Dendritic cell treated with granulocyte-macrophage colony-stimulating factor and Interleukin-4, amounts not matched to agents 40 ng/mL and 50 ng/mL, for 4 days (primary cell): ENCODE results near the gene NDST3.

Source experiments
- H3K27ac Mint-ChIP-seq: one replicate; pipeline ENCODE4 v1.8.0; 2022; ENCODE audit warnings: mild to moderate bottlenecking, mixed read lengths
- H3K27me3 Mint-ChIP-seq: one replicate; pipeline ENCODE4 v1.8.0; 2022; ENCODE audit warnings: mild to moderate bottlenecking, mixed read lengths
- H3K36me3 Mint-ChIP-seq: one replicate; pipeline ENCODE4 v1.8.0; 2022; ENCODE audit warnings: low read depth, mixed read lengths
- H3K4me1 Mint-ChIP-seq: one replicate; pipeline ENCODE4 v1.8.0; 2022; ENCODE audit warnings: low read depth, mixed read lengths
- H3K4me3 Mint-ChIP-seq: one replicate; pipeline ENCODE4 v1.8.0; 2022; ENCODE audit warnings: mild to moderate bottlenecking, moderate library complexity, mixed read lengths
- H3K9me3 Mint-ChIP-seq: one replicate; pipeline ENCODE4 v1.8.0; 2022; ENCODE audit warnings: mixed read lengths
- intact Hi-C: fragments of 100-400 bp; cut with micrococcal nuclease; formaldehyde crosslinking; loops from one replicate; pipeline ENCODE4 v1.15.0; 2022

Gene NDST3

GRCh38 chr4:118175506-118175905, 141.2 kb downstream of the NDST3 start:
- Mint-ChIP-seq H3K36me3 (no peaks in the 10 kb centered on the region), H3K9me3 (no peaks in the 10 kb centered on the region), H3K4me3 (no peak overlapping the region), H3K4me1 (no peaks in the 10 kb centered on the region), H3K27me3 (no peaks in the 10 kb centered on the region), H3K27ac (no peak overlapping the region)
- intact Hi-C loops: no loop called here

GRCh38 chr4:118177126-118177525, 142.8 kb downstream of the NDST3 start:
- no peaks in the 10 kb centered on the region for H3K4me1 Mint-ChIP-seq
- H3K36me3 Mint-ChIP-seq: no peaks in the 10 kb centered on the region
- H3K27me3 Mint-ChIP-seq: no peaks in the 10 kb centered on the region
- no peak overlapping the region for H3K4me3 Mint-ChIP-seq
- no peak overlapping the region for H3K27ac Mint-ChIP-seq
- no peaks in the 10 kb centered on the region for H3K9me3 Mint-ChIP-seq
- intact Hi-C loops: no loop called here

- Mint-ChIP-seq H3K9me3 (no peaks in the 10 kb centered on the region), H3K36me3 (no peaks in the 10 kb centered on the region), H3K27me3 (no peaks in the 10 kb centered on the region), H3K4me3 (no peak overlapping the region), H3K27ac (no peak overlapping the region), H3K4me1 (no peaks in the 10 kb centered on the region)
- intact Hi-C loops: no loop called here
Measured at GRCh38 chr4:118180776-118181175, 146.5 kb downstream of the NDST3 start.

DNA sequence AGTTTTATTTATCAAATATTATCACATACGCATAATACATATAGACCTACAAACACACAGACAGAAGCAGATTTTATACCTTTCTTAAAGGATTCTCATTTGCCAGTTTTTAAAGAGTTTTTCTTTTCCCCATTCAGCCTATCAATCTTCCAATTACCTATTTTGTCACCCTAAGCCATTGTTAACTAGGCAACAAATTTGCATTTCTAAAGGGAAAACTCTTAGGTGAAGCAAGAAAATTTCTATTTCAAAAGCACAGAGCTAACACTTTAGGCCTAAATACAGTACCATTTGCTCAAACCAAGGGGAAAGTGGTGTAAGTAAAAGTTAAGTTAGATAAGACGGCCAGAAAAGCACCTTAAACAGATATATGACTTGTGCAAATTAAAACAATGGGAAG, 156.6 kb downstream of the NDST3 start:
- H3K4me3 Mint-ChIP-seq: no peak overlapping the region
- no peaks in the 10 kb centered on the region for H3K36me3 Mint-ChIP-seq
- intact Hi-C loops: no loop called here
- no peak overlapping the region for H3K27ac Mint-ChIP-seq
- no peaks in the 10 kb centered on the region for H3K27me3 Mint-ChIP-seq
- no peaks in the 10 kb centered on the region for H3K4me1 Mint-ChIP-seq
- H3K9me3 Mint-ChIP-seq: peaks cover 11% of the 10 kb centered on the region

DNA sequence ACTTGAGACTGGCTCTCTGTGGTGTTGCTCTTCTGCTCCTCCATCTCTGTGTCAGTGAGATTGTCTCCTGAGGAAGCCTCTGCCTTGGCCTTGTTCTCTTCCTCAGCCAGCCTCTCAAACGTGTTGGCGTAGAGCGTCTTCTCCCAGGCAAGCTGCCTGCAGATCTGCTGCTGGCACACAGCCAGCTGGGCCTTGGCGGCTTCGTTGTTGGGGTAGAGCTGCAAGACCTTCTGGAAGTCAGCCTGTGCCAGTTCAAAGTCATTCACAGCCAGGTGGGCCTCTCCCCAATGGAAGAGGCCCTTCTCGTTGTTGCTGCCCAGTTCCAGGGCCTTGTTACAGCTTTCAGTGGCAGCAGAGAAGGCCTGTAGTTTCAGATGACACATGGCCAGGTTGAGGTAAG, 159.1 kb downstream of the NDST3 start:
- no peaks in the 10 kb centered on the region for H3K4me1 Mint-ChIP-seq
- no peaks in the 10 kb centered on the region for H3K36me3 Mint-ChIP-seq
- H3K27ac Mint-ChIP-seq: no peak overlapping the region
- no peaks in the 10 kb centered on the region for H3K27me3 Mint-ChIP-seq
- H3K4me3 Mint-ChIP-seq: no peak overlapping the region
- intact Hi-C loops: no loop called here
- H3K9me3 Mint-ChIP-seq: peaks cover 11% of the 10 kb centered on the region

DNA sequence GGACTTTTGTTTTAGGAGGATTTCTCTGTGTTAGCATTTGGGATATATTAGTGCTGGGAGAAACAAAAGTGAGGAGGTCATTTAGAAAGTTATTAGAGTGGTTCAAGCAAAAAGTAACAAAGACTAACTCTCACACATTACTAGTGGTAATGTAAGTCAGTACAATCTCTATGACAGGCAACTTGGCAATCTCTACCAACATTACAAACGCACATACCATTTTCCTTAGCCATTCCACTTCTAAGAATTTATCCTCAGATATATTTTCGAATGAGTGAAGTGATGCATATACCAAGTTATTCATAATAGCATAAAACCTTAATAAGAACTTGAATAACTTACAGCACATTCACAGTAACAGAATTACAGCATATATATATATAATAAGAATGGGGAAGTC, 172.3 kb downstream of the NDST3 start:
- Mint-ChIP-seq H3K4me3 (no peak overlapping the region), H3K36me3 (no peaks in the 10 kb centered on the region), H3K27ac (no peak overlapping the region), H3K4me1 (no peaks in the 10 kb centered on the region), H3K27me3 (no peaks in the 10 kb centered on the region), H3K9me3 (peaks cover 26% of the 10 kb centered on the region)
- intact Hi-C loops: no loop called here

DNA sequence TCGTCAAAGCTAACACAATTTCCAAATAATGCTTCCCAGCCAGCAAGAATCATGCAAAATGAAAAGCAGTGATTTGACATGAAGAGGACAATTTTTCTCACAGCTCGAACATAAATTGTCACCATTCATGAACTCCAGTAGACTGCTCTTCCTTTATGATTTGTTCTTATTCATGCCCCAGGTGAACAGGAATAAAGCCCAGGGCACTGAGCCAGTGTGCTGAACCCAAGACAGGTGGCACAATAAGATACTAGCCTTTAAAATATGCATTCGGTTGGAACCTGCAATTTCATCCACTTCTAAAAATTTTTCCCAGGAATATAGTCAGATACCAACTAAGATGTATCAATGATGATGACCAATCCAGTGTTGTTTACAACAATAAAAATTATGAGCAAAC, 178.8 kb downstream of the NDST3 start:
- no peaks in the 10 kb centered on the region for H3K4me1 Mint-ChIP-seq
- no peak overlapping the region for H3K27ac Mint-ChIP-seq
- H3K4me3 Mint-ChIP-seq: no peak overlapping the region
- intact Hi-C loops: no loop called here
- no peaks in the 10 kb centered on the region for H3K9me3 Mint-ChIP-seq
- H3K36me3 Mint-ChIP-seq: no peaks in the 10 kb centered on the region
- H3K27me3 Mint-ChIP-seq: no peaks in the 10 kb centered on the region

GRCh38 chr4:118215826-118216225, 181.5 kb downstream of the NDST3 start:
- no peaks in the 10 kb centered on the region for H3K9me3 Mint-ChIP-seq
- H3K4me3 Mint-ChIP-seq: no peak overlapping the region
- intact Hi-C loops: no loop called here
- no peak overlapping the region for H3K27ac Mint-ChIP-seq
- H3K27me3 Mint-ChIP-seq: no peaks in the 10 kb centered on the region
- no peaks in the 10 kb centered on the region for H3K4me1 Mint-ChIP-seq
- no peaks in the 10 kb centered on the region for H3K36me3 Mint-ChIP-seq

DNA sequence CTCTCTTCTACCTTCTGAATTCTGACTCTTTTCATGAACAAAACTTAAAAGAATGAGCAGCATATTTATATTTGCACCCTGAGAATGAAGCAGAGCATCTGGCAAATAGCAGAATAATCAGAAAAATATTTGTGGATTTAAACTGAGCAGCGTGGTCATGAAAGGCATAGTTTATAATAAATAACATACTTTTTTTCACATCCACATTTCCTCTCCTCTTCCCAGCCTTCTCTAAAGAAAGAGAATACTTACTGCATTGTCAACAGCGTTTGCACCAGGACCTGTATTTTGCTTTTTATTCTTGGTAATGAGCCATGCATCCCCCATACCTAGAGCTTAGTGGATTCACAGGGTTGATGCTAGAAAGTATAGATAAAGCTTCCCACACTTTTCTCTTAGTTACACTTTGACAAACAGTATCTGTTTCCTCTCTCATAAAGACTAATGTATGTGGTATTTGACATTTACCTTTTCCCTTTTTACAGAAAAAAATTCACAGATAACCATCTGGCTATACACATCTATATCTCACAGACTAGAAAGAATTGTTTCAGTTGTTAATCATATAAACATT, 187.0 kb downstream of the NDST3 start:
- H3K4me1 Mint-ChIP-seq: no peaks in the 10 kb centered on the region
- intact Hi-C loops: loop anchor here (5.0 kb wide), 1 partner anchor 144 kb away; no protein-coding TSS in a partner anchor
- no peak overlapping the region for H3K27ac Mint-ChIP-seq
- no peaks in the 10 kb centered on the region for H3K36me3 Mint-ChIP-seq
- no peak overlapping the region for H3K4me3 Mint-ChIP-seq
- no peaks in the 10 kb centered on the region for H3K9me3 Mint-ChIP-seq
- H3K27me3 Mint-ChIP-seq: no peaks in the 10 kb centered on the region

GRCh38 chr4:118224243-118224829, 190.1 kb downstream of the NDST3 start:
- Mint-ChIP-seq H3K4me1 (no peaks in the 10 kb centered on the region), H3K27me3 (no peaks in the 10 kb centered on the region), H3K27ac (no peak overlapping the region), H3K36me3 (no peaks in the 10 kb centered on the region), H3K9me3 (no peaks in the 10 kb centered on the region), H3K4me3 (no peak overlapping the region)
- intact Hi-C loops: loop anchor here (2.0 to 5.0 kb wide), 2 partner anchors 147 to 1866 kb away; no protein-coding TSS in a partner anchor

DNA sequence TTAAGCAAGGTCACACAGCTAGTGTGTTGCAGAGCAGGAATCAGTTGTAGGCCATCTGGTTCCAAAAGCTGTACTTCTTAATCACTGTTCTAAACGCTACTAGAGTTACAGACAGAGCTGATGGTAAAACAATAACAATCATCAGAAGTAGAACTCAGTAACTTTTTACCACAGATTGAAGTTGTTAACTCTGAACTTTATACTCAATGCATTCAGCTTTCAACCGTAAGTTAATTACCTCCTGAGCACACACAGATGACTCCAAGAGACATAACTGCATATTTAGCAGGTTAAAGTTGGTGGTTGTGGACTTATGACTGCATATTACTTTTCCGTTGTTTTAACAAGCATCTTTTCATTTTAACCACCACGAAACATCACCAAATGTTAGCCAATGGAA, 191.2 kb downstream of the NDST3 start:
- intact Hi-C loops: loop anchor here (2.0 kb wide), 1 partner anchor 1867 kb away; no protein-coding TSS in a partner anchor
- H3K9me3 Mint-ChIP-seq: no peaks in the 10 kb centered on the region
- no peak overlapping the region for H3K27ac Mint-ChIP-seq
- no peaks in the 10 kb centered on the region for H3K36me3 Mint-ChIP-seq
- no peak overlapping the region for H3K4me3 Mint-ChIP-seq
- H3K4me1 Mint-ChIP-seq: no peaks in the 10 kb centered on the region
- no peaks in the 10 kb centered on the region for H3K27me3 Mint-ChIP-seq

- H3K4me1 Mint-ChIP-seq: no peaks in the 10 kb centered on the region
- intact Hi-C loops: no loop called here
- no peaks in the 10 kb centered on the region for H3K36me3 Mint-ChIP-seq
- no peak overlapping the region for H3K4me3 Mint-ChIP-seq
- H3K27ac Mint-ChIP-seq: no peak overlapping the region
- H3K9me3 Mint-ChIP-seq: no peaks in the 10 kb centered on the region
- no peaks in the 10 kb centered on the region for H3K27me3 Mint-ChIP-seq
Measured at GRCh38 chr4:118226311-118227010, 192.2 kb downstream of the NDST3 start.

- Mint-ChIP-seq H3K27ac (no peak overlapping the region), H3K27me3 (no peaks in the 10 kb centered on the region), H3K4me1 (no peaks in the 10 kb centered on the region), H3K4me3 (no peak overlapping the region), H3K9me3 (no peaks in the 10 kb centered on the region), H3K36me3 (no peaks in the 10 kb centered on the region)
- intact Hi-C loops: no loop called here
Measured at GRCh38 chr4:118235566-118236120, 201.4 kb downstream of the NDST3 start.

DNA sequence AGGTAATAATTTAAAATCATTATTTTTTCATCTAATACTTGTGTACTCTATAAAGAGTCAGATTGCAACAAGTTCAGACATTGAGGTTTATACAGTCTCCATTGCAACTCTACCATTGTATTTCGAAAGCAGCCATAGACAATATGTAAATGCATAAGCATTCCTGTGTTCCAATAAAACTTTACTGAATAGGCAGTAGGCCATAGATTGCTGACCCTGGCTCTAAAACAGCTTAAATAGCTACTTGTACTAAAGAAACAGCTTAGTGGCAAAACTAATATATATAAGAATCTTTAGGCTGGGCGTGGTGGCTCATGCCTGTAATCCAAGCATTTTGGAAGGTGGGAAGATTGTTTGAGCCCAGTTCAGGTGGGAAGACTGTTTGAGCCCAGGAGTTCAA, 203.2 kb downstream of the NDST3 start:
- intact Hi-C loops: no loop called here
- Mint-ChIP-seq H3K4me1 (no peaks in the 10 kb centered on the region), H3K27ac (no peak overlapping the region), H3K36me3 (no peaks in the 10 kb centered on the region), H3K27me3 (no peaks in the 10 kb centered on the region), H3K4me3 (no peak overlapping the region), H3K9me3 (no peaks in the 10 kb centered on the region)
